Measurements from ENCODE around the gene LRP1B.

LRP1B gene

DNA sequence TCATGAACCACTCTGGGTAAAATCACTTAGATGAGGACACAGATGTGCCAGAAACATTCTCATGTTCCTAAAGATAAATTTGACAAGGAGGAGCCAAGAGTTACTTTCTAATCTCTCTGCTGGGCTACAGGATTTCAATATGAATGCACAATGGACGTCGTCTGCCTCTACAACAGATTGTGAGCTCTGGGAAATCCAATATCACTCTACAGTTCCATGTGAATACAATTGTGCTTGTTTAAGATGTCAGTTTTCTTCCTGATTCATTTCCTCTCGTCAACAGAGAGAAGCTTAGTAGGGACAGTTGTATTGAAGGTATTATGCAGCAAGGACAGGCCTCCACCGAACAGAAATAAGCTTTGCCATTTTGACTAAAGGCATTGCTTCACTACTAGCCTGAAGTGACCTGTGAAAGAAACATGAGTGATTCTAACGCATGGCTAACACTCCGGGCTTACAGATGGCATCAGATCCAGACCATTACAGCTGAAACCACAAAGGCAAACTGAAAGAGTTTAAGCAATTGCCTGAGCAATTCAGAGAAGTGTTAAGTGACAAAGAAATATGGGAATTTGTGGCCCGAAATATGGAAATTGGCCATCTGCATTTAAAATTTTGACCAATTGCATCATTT is 1591.5 kb downstream of the LRP1B start:
- peak; percentile 8 for DNase-seq (ENCODE audit: low read depth)

DNA sequence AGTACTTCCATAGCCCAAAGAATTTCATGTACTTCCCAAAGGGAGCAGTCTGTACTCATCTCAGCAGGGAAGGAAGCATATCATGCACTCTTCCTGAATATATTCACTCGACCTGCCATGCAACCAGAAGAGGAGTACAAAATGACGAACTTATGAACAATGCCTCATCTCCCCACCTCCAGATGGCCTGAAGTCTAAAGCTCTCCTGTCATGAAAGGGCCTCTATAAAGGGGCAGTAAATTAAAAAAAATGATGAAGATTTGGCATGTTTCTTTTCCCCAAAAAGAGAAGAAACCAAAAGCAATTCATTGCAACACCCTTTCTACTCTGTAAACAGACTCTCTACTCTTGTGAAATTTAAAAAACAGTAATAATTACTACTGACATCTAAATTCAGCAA is 1601.1 kb downstream of the LRP1B start:
- peak; percentile 9 for DNase-seq (ENCODE audit: low read depth)

- no peak for DNase-seq (ENCODE audit: low read depth)
Observed at GRCh38 chr2:140528982-140529381, 1601.8 kb downstream of the LRP1B start.

GRCh38 chr2:140526575-140526974 is 1604.2 kb downstream of the LRP1B start:
- DNase-seq (ENCODE audit: low read depth): peak; percentile 76

- DNase-seq (ENCODE audit: low read depth): no peak
Observed at GRCh38 chr2:140512106-140512505, 1618.7 kb downstream of the LRP1B start.

DNA sequence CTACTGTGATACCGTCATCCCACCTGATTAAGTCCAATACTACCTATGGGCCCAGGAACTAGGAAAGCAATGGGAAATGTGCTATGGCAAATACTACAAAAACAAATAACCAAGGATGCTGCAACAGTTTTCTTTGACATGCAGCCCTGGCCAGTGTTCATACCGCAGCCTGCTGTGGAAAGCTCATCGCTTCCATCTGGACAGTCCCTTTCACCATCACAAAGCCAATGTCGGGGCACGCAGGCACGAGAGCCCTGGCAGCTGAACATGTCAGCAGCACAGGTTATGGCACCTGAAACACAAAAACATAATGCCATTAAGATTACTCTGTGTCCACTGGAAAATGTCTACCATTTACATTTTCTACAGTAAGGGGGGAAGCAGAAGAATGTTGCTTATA is 1621.1 kb downstream of the LRP1B start:
- no peak for DNase-seq (ENCODE audit: low read depth)

DNA sequence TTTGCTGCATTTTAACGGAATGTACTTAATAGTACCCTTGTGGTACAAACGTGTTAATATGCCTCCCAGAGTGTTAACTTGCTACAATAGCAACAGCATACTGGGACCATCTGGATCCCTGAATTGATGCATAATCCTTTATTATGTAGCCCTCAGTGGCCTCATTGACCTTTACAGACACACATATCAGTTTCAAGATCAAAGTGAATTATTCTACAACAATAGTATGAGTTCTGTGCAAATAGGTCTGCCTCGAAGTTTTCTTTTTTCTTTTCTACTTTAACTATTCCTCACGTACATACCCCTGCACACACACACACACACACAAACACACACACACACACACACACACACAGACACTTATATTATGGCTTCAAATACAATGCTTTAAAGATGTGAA is 1622.1 kb downstream of the LRP1B start:
- DNase-seq (ENCODE audit: low read depth): no peak

- DNase-seq (ENCODE audit: low read depth): peak; percentile 78
Observed at GRCh38 chr2:140506606-140507005, 1624.2 kb downstream of the LRP1B start.

GRCh38 chr2:140504601-140505000 is 1626.2 kb downstream of the LRP1B start:
- DNase-seq (ENCODE audit: low read depth): peak; percentile 55

- peak; percentile 93 for DNase-seq (ENCODE audit: low read depth)
Observed at GRCh38 chr2:140502951-140503630, 1627.7 kb downstream of the LRP1B start.

GRCh38 chr2:140498360-140498759 is 1632.5 kb downstream of the LRP1B start:
- DNase-seq (ENCODE audit: low read depth): no peak

DNA sequence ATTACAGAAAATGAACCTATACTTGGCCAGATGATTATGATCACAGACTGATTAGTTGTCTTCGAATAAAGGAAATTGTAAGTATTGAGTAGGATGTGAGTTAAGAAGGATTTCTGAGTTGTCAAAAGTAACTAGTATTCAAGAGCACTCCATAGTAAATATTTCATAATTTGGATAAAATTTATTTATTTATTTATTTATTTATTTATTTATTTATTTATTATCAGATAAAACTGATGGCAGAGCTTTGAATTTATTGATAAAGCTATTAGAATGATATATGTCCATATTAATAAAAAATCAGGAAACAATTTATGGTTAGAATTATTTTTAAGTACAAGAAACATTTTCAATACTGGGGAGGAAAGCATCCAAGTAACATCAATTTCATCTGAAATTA is 1634.1 kb downstream of the LRP1B start:
- DNase-seq (ENCODE audit: low read depth): no peak

DNA sequence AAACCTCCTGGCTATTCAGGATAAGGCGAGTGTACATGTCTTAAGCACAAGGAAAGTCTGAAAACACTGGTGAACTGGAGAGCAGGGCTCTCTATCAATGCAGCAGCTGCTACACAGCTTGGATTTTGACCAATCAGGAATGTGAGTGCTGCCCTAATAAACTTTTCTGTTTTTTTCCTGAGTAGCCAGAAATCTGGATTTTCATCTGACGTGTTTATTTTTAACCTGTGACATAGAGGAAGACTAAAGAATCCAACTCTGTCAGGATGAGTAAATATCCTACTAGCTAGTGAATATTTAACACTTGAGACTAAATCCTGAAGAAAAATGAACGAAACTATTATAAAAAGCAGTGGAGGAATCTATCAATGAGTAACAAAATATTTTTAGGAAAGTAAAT is 1638.9 kb downstream of the LRP1B start:
- peak; percentile 10 for DNase-seq (ENCODE audit: low read depth)

GRCh38 chr2:140489193-140489592 is 1641.6 kb downstream of the LRP1B start:
- DNase-seq (ENCODE audit: low read depth): no peak

DNA sequence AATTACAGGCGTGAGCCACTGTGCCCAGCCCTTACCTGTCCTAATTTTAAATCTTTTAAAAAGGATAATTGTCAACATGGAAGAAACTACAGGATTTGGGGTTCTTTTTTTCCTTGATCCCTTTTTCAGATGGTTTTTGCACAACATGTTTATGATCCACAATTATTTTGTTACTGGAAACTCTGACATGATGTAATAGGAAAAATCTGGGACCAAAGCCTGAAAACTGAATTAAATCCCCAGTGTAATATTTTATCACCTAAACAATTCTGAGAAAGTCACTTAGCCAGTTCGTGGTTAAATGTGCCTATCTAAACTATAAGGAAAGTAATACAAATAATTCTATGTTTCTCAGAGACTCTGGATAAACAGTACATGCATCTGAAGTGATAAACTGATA is 1649.7 kb downstream of the LRP1B start:
- no peak for DNase-seq (ENCODE audit: low read depth)

- DNase-seq (ENCODE audit: low read depth): no peak
Observed at GRCh38 chr2:140473851-140474250, 1657.0 kb downstream of the LRP1B start.

DNA sequence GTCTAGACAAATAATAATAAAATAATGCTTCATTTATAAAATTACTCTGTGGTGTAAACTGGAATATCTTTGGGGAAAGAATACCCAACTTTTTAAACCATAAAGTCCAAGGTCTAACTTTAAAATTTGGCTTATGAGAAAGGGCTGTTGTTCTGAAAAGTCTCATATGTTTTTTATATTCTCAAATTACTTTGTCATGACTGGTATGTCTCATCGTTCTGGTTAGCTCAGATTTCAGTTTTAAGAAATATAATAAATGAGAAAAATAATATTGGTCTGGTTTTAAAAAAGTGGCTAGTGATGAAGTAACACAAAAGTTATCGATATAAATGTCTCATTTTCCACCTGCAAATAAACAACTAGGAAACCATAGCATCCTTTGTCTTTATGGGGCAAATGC is 1658.1 kb downstream of the LRP1B start:
- DNase-seq (ENCODE audit: low read depth): no peak

- no peak for DNase-seq (ENCODE audit: low read depth)
Observed at GRCh38 chr2:140465301-140465700, 1665.5 kb downstream of the LRP1B start.

DNA sequence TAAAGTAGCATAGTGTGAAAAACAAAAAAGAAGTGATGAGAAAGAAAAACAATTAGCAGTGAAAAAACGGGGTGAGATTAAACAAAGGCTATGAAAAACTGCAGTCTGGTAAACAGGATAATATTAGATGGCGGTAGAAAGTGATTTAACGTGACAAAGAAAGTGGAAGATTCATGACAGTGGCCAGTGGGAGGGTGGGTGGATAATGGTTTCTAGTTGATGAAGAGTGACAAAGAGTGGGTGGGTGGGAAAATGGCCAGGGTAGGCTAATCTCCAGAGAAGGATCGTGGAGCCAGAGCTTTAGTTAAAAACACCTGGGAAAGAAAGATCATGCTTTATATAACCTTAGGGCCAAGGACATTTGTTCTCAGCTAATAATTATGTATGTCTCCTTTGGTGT is 1667.8 kb downstream of the LRP1B start:
- no peak for DNase-seq (ENCODE audit: low read depth)

GRCh38 chr2:140457483-140457882 is 1673.3 kb downstream of the LRP1B start:
- DNase-seq (ENCODE audit: low read depth): no peak

GRCh38 chr2:140455315-140455714 is 1675.5 kb downstream of the LRP1B start:
- DNase-seq (ENCODE audit: low read depth): no peak

DNA sequence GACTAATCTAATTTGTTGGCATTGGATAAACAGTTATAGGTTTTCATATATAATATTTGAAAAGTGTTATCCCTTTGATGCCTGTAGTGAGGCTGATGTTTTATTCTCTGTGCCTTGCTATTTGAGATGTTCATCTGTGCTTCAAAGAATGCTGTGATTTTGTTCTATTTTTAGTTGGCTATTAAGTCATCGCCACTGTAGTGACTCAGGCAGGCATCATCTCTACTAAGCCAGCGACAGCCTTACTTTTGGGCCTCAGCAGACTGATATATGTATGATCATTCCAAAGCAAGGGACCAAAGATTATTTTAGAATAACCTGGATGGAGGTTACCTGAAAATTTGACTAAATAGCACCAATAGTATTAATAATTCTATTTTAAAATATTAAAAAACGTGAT is 1676.1 kb downstream of the LRP1B start:
- peak; percentile 58 for DNase-seq (ENCODE audit: low read depth)

DNA sequence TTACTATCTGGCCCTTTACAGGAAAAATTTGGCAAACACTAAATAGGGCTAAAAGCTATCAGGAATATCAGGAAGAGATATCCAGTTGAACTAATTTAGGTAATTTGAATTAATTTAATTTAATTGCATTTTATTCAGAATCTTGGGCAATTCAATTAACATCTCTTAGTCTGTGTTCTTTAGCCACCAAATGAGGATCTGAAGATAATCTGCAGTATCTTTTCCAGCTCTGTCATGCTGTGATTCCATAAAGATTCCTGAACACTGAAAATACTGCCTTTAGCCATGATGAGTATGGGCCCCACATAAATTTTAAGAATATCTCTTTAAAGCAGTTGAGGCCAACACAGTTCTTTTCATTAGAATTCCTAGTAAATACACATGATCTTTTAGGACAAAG is 1679.5 kb downstream of the LRP1B start:
- no peak for DNase-seq (ENCODE audit: low read depth)

DNA sequence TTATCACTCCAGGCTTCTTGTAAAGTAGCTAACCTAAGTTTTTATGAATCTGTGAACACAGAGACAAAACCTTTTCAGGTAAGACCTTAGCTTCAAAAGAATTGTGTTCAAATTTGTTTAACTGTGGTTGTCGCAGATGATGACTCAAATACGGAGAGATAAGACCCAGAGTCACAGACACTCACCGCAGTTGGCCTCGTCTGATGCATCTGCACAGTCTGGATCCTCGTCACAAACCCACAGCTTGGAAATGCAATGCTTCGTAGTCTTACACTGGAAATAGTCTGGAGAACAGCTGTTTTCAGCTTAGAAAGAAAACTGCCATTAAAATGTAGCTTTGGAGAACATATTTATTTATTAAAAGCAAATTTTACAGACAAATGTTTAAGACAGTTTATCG is 1688.5 kb downstream of the LRP1B start:
- peak; percentile 55 for DNase-seq (ENCODE audit: low read depth)

All from amniotic epithelial cell (primary cell).